NCI-H146 treated with DMSO at 0.1 percent for 48 hours (cell line): ENCODE data around the gene TOX2.

Experiments used
- DNase-seq: peaks from one replicate; lab custom pipeline; 2025; ENCODE audit not compliant: unreplicated experiment; lab: John Stamatoyannopoulos, UW

TOX2 gene

GRCh38 chr20:44052166-44052565, 137.5 kb downstream of the TOX2 start:
- DNase-seq = no peak

GRCh38 chr20:44053046-44053445, 138.4 kb downstream of the TOX2 start:
- no peak for DNase-seq

DNA sequence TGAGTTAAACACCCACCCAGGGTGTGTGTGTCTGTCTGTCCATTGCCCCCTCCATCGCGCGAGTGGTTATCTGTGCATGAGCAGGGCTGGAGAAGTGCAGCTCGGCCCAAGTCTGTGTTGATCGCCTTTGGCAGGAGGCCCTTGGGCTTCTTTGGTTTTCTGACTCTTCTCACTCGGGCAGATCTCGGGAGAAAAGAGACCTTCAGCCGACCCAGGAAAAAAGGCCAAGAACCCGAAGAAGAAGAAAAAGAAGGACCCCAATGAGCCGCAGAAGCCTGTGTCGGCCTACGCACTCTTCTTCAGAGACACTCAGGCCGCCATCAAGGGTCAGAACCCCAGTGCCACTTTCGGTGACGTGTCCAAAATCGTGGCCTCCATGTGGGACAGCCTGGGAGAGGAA, 139.5 kb downstream of the TOX2 start:
- no peak for DNase-seq

DNA sequence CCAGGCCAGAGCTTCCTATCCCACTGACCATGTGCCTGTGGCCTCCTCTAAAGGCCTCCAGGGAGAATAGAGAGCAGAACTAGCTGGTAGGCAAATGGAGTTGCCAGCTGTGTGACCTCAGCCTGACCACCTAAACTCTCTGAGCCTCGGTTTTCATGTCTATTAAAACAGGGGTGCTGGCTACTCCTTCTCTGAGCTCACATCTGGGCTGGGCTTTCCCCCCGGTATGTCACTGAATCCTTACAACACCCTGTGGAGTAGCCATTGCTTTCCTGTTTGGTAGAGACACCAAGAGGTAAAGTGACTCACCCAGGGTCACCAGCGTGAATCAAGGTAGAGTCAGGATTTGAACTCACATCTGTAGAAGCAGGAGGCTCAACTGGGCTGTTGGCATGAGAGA, 140.2 kb downstream of the TOX2 start:
- DNase-seq = no peak

GRCh38 chr20:44056010-44056698, 141.5 kb downstream of the TOX2 start:
- DNase-seq = no peak

DNA sequence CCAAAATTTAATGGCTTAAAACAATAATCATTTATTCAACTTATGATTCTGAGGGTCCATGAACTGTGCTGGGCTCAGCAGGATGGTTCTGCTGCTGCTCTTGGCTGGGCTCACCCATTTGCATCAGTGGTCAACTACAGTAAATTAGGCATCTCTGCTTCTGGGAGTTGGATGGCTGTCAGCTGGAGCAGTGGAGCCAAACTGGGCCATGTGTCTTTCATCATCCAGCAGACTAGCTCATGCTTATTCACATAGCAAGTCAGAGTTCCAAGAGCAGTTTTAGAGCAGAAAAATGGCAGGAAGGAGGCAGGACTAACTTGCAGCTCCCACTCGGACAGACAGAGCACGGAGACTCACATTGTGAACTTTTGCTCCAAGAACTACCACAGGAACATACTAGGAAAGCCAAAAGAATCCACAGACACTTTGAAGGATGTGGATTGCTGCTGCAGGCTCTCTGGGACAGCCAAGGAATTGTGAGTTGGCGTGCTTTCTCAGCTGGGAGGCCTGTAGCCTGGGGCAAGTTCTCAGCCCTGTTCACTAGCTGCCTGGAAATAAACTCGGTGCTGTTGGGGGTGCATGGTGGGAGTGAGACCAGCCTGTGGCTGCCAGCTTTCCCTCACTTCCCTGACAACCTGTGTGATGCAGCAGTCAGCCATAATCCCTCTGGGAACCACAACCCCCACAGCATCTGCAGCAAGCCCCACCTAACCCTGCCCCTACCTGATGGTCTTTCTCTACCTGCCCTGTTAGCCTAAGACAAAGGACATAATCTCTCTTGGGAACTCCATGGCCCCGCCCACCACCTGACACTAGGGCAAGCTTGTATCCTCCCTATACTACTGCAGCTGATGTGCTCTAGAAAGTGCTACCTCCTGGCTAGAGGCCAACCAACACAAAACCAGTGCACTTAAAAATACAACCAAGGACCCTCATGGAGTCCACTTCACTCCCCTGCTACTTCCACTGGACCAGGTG, 143.3 kb downstream of the TOX2 start:
- DNase-seq = no peak

DNA sequence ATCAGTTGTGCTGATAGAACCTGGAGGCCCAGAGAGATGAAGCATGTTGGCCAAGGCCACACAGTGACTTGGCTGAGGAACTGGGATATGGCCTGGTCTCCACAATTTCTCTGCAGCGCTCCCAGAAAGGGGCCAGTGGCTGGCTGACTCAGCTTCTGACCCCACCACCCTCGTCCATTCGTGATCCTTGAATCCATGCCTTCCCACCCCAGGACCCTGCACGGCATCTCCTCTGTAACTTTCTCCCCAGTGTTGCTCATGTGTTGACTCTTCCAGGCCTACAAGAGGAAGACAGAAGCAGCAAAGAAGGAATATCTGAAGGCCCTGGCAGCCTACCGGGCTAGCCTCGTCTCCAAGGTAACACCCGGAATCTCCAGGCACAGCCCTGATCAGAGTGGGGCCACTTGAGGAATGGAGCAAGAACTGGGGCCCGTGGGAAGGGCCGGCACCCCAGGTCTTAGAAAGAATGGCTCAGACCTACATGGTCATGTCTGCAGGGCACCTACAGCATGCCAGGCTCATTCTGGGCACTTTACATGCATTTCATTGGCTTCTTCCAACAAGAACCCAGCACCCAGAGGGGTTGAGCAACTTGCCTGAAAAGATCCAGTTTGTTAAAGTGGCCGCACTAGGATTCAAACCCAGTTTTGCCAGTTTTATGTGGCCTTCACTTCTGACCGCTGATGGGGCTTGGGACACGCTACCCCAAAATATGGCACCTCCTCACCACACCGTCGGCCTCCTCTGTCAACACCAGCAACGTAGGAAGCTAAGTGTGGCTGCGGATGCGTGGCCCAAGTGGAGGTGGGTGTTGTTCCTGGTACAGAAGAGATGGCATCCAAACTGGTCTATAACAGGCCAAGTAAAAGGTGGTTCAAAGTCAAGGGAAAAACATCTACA, 150.1 kb downstream of the TOX2 start:
- no peak for DNase-seq

GRCh38 chr20:44065401-44066340, 151.0 kb downstream of the TOX2 start:
- DNase-seq = no peak

- DNase-seq = no peak
Observed at GRCh38 chr20:44066645-44067606, 152.3 kb downstream of the TOX2 start.

- no peak for DNase-seq
Observed at GRCh38 chr20:44067650-44068081, 153.0 kb downstream of the TOX2 start.

GRCh38 chr20:44068316-44069201, 153.9 kb downstream of the TOX2 start:
- DNase-seq = no peak

GRCh38 chr20:44069203-44070011, 154.8 kb downstream of the TOX2 start:
- no peak for DNase-seq

GRCh38 chr20:44070139-44070900, 155.7 kb downstream of the TOX2 start:
- DNase-seq = no peak

DNA sequence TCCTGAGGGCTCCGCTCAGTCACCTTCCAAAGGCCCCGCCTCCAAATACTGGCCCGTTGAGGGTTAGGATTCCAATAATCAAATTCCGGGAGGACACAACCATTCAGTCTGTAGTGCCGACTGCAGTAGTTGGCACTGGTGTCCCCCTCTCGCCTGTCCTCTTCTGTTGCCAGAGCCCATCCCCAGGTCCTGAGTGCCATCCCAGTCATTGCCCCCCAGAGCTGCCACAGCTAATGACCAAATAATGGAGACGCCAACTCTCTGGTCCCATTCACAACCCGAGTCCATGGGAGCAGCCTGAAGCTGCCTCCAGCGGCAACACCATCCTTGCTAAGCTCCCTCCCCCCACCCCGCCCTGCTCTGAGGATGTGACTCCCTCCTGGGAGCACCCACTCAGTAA, 156.4 kb downstream of the TOX2 start:
- DNase-seq = no peak

GRCh38 chr20:44071526-44072111, 157.0 kb downstream of the TOX2 start:
- DNase-seq = no peak

- no peak for DNase-seq
Observed at GRCh38 chr20:44072384-44072783, 157.7 kb downstream of the TOX2 start.
